Measurements from ENCODE around the gene ELANE.

The ELANE gene

DNA sequence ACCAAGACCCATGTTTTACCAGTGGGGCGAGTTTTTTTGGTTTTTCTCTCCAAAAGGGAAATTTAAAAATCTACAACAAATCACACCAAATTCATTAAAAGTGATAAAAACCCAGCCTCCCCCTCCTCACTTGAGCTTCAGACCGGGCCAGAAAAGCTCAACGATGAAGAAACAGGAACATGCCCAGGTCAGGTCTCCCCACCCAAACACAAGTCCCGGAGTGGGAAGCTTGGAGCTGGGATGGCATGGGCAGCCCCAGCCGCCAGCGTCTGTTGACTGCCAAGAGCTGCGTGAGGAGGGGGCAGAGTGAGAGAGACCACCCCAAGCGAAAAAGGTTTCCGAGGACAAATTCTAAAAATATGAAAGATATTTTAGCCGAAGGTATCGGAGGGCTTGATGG is 44.9 kb downstream of the ELANE start:
- CTCF ChIA-PET: interaction anchor here (1.2 to 1.3 kb wide), 3 partner anchors 18 to 87 kb away, joined by 3 to 4 read pairs (median 3); partner anchors contain the start of gene WDR18
- DNase-seq (ENCODE audit: low read depth, low spot score): no peak
- TF ChIP-seq, protein P1, sequence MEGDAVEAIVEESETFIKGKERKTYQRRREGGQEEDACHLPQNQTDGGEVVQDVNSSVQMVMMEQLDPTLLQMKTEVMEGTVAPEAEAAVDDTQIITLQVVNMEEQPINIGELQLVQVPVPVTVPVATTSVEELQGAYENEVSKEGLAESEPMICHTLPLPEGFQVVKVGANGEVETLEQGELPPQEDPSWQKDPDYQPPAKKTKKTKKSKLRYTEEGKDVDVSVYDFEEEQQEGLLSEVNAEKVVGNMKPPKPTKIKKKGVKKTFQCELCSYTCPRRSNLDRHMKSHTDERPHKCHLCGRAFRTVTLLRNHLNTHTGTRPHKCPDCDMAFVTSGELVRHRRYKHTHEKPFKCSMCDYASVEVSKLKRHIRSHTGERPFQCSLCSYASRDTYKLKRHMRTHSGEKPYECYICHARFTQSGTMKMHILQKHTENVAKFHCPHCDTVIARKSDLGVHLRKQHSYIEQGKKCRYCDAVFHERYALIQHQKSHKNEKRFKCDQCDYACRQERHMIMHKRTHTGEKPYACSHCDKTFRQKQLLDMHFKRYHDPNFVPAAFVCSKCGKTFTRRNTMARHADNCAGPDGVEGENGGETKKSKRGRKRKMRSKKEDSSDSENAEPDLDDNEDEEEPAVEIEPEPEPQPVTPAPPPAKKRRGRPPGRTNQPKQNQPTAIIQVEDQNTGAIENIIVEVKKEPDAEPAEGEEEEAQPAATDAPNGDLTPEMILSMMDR (IDR thresholded peaks at IDR 0.05; ENCODE audit: insufficient read depth, low read length, missing control alignments): no peak
- POLR2A ChIA-PET: no interaction called here
- H3K4me3 ChIP-seq (ENCODE audit: low read depth, low read length): no peak overlapping the region

DNA sequence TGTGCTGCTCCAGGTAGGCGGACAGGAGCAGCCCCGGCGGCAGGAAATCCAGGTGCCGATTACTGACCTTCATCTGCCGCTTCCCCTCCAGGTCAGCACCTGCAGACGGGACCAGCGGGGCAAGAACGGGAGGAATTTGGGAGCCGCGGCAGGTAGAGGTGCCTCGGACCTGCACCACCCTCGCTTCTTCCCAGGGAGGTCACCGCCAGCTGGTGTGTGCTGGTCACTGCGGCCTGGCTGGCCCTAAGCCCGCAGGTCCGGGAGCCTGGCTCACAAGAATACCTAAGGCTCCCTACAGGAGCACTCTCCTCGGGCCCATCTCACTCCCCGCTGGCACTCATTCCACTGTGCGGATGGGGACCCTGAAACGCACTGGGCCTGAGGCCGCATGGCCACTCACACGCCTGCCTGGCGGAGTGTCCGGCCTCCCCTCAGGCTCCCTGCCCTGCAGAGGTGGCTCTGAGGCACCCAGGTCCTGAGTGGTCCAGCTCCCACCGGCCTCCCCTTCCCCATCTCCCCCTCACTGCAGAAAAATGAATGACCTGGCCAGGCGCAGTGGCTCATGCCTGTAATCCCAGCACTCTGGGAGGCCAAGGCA is 45.4 kb downstream of the ELANE start:
- DNase-seq (ENCODE audit: low read depth, low spot score): no peak
- CTCF ChIA-PET: interaction anchor here (1.2 to 1.3 kb wide), 3 partner anchors 18 to 102 kb away, joined by 3 read pairs; no protein-coding TSS in a partner anchor
- TF ChIP-seq, protein P1 (IDR thresholded peaks at IDR 0.05; ENCODE audit: insufficient read depth, low read length, missing control alignments): peak; percentile 5
- no peak overlapping the region for H3K4me3 ChIP-seq (ENCODE audit: low read depth, low read length)
- POLR2A ChIA-PET: no interaction called here

DNA sequence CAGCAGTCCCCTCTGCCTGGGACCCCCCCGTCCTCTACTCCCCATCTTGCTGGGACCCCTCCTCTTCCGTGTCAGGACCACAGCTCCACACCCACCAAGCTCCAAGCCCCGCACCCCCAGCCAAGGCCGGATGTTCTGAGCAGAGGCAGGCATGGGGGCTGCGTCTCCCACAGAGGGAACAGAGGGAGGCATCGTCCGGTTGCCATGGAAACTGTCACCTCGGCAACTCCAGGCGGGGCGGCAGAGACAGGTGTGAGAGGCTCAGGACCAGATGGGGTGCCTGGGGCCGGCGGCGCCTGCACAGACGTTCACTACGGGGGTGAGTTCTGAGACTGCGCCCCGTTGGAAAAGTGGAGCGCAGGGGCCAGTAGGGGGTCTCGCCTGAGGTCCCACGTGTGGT is 46.6 kb downstream of the ELANE start:
- DNase-seq (ENCODE audit: low read depth, low spot score): no peak
- TF ChIP-seq, protein P1 (IDR thresholded peaks at IDR 0.05; ENCODE audit: insufficient read depth, low read length, missing control alignments): no peak
- no peak overlapping the region for H3K4me3 ChIP-seq (ENCODE audit: low read depth, low read length)
- ChIA-PET POLR2A (no interaction called here), CTCF (interaction anchor here (1.2 kb wide), 1 partner anchor 100 kb away, joined by 3 read pairs; no protein-coding TSS in a partner anchor)

DNA sequence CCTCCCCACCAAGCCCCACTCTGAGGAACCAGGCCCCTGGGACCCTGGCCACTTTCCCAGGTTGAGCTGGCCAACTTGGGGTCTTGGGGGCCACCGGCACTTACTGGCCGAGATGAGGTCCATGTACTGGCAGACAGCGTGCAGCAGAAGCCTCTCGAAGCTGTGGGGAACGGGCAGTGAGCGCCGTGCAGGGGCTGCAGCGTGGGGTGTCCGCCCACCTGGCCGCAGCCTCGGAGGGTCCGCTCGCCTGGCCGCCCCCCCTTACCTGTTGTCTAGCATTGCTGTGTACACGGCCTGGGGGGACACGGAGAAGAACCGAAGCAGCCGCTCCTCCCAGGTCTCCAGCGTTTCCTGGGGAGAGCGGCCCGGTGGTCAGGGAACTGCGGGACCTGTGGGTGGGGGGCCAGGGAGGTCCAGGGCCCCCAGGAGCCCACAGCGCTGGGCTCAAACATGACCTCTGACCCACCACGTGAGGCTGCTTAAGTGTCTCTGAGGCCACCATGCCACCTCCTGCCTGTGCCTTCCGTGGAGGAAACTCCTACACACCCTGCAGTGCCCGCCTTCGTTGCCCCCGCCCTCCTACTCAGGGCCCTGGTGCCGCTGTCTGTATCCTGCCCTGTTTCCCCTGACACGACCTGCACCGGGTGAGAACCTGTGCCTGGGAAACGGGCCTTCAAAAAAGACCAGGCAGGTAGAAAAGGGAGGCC is 47.4 kb downstream of the ELANE start:
- ChIA-PET POLR2A (no interaction called here), CTCF (no interaction called here)
- no peak for DNase-seq (ENCODE audit: low read depth, low spot score)
- no peak overlapping the region for H3K4me3 ChIP-seq (ENCODE audit: low read depth, low read length)
- TF ChIP-seq, protein P1 (IDR thresholded peaks at IDR 0.05; ENCODE audit: insufficient read depth, low read length, missing control alignments): no peak

DNA sequence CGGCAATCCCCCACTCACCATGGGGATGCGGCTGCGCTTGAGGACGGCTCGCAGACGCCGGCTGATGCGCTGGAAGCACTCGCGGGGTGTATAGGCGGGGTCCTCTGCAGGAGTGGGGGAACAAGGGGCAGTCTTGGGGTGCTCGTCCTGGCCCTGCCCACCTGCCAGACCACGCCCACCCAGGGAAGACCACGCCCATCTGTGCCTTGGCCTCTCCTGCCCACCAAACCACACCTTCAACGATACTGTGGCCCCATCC is 47.9 kb downstream of the ELANE start:
- ChIA-PET CTCF (no interaction called here), POLR2A (no interaction called here)
- DNase-seq (ENCODE audit: low read depth, low spot score): no peak
- TF ChIP-seq, protein P1 (IDR thresholded peaks at IDR 0.05; ENCODE audit: insufficient read depth, low read length, missing control alignments): no peak
- H3K4me3 ChIP-seq (ENCODE audit: low read depth, low read length): no peak overlapping the region

DNA sequence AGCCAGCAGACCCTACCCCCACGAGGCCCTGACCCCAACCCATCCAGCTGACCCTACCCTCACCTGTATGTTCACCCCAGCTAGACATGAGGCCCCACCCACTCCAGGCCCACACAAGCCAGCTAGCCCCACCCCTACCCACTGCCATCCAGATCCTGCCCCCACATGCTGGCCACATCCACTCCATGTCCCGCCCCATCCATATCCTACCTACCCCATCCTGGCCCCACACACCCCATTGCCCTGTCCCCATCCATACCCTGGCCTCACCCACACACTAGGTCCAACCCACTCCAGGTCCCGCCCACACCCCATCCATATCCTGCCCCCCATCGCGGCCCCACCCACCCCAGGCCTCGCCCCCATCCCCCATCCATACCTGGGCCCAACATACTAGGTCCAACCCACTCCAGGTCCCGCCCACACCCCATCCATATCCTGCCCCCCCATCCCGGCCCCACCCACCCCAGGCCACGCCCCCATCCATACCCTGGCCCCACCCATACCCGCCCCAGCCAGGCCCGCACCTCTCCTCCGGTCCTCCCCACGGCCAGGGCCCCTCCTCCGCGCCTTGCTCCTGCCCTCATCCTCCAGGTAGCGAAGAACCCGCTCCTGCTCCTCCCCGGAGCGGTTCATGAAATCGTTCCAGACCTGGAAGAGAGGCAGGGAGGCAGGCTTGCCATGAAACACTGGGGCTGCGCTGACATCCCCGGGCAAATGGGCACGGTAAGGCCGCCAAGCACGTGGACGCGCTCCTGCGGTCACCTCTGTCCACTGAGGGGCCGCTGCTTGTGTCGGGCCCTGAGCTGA is 48.4 kb downstream of the ELANE start:
- CTCF ChIA-PET: no interaction called here
- no peak for DNase-seq (ENCODE audit: low read depth, low spot score)
- H3K4me3 ChIP-seq (ENCODE audit: low read depth, low read length): no peak overlapping the region

More for the DNA sequence above, 48.4 kb downstream of the ELANE start:
- POLR2A ChIA-PET: no interaction called here
- TF ChIP-seq, protein P1 (IDR thresholded peaks at IDR 0.05; ENCODE audit: insufficient read depth, low read length, missing control alignments): no peak

Measured in AG04449 (cell line).